ENCODE measurements around the gene ALPK3. TPM values are rescaled to one million over a fixed set of nuclear protein-coding genes. Genes with fewer than 3 reads are reported as not detected.

The ALPK3 gene
- total and polyA plus RNA-seq, 9 of the 15 experiments (the other 6 are each of a cell fraction or from before 2014, with no cell fraction given), result 0.04 to 1.0 (median 0.07) TPM; not detected in 2

DNA sequence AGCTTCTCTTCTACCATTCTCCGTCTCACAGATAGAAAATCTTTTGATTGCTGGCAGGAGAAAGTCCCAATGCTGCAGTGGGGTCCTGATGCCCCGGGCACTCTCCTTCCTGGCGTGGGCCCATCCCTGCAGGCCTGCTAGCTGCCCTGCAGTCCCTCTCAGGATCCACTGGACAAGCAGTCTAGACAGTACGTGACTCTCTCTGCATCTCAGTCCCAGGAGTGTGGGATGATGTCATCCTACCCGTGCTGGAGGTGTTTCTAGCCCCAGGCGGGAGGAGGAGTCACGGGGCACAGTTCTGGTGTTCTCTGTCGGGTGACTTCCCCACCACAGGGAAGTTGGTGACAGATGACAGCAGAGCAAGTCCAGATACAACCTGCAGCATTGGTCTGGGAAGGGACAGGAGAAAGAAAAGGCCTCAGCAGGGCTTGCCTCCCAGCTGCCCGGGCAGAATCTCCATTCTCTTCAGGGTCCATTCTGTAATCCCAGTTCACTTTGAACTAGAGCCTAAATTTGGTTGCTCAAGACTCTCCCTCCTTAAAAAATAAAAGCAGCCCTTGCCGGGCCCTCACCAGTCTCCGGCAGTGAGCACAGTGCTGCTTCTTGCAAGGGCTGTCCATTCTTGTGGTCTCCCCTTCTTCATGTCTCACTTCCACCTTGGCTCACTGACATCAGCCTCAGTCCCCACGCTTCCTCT lies 97.9 kb downstream of the ALPK3 start (continued):
- TF ChIP-seq, protein P1, sequence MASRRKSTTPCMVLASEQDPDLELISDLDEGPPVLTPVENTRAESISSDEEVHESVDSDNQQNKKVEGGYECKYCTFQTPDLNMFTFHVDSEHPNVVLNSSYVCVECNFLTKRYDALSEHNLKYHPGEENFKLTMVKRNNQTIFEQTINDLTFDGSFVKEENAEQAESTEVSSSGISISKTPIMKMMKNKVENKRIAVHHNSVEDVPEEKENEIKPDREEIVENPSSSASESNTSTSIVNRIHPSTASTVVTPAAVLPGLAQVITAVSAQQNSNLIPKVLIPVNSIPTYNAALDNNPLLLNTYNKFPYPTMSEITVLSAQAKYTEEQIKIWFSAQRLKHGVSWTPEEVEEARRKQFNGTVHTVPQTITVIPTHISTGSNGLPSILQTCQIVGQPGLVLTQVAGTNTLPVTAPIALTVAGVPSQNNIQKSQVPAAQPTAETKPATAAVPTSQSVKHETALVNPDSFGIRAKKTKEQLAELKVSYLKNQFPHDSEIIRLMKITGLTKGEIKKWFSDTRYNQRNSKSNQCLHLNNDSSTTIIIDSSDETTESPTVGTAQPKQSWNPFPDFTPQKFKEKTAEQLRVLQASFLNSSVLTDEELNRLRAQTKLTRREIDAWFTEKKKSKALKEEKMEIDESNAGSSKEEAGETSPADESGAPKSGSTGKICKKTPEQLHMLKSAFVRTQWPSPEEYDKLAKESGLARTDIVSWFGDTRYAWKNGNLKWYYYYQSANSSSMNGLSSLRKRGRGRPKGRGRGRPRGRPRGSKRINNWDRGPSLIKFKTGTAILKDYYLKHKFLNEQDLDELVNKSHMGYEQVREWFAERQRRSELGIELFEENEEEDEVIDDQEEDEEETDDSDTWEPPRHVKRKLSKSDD (conservative IDR thresholded peaks at IDR 0.05; ENCODE audit: low read length), result no peak
- TF ChIP-seq PTRF (tag; IDR thresholded peaks at IDR 0.05), result no peak
- TF ChIP-seq SMAD1 (IDR thresholded peaks at IDR 0.05; ENCODE audit: low read depth, low read length, partially characterized antibody), result no peak
- peak; percentile 12 for TF ChIP-seq TBP (optimal IDR thresholded peaks at IDR 0.05; ENCODE audit: low read depth, low read length)
- TF ChIP-seq, protein P2, sequence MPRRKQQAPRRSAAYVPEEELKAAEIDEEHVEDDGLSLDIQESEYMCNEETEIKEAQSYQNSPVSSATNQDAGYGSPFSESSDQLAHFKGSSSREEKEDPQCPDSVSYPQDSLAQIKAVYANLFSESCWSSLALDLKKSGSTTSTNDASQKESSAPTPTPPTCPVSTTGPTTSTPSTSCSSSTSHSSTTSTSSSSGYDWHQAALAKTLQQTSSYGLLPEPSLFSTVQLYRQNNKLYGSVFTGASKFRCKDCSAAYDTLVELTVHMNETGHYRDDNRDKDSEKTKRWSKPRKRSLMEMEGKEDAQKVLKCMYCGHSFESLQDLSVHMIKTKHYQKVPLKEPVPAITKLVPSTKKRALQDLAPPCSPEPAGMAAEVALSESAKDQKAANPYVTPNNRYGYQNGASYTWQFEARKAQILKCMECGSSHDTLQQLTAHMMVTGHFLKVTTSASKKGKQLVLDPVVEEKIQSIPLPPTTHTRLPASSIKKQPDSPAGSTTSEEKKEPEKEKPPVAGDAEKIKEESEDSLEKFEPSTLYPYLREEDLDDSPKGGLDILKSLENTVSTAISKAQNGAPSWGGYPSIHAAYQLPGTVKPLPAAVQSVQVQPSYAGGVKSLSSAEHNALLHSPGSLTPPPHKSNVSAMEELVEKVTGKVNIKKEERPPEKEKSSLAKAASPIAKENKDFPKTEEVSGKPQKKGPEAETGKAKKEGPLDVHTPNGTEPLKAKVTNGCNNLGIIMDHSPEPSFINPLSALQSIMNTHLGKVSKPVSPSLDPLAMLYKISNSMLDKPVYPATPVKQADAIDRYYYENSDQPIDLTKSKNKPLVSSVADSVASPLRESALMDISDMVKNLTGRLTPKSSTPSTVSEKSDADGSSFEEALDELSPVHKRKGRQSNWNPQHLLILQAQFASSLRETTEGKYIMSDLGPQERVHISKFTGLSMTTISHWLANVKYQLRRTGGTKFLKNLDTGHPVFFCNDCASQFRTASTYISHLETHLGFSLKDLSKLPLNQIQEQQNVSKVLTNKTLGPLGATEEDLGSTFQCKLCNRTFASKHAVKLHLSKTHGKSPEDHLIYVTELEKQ (CRISPR knock-in tag; IDR thresholded peaks at IDR 0.05), result no peak
- TF ChIP-seq, protein P3, sequence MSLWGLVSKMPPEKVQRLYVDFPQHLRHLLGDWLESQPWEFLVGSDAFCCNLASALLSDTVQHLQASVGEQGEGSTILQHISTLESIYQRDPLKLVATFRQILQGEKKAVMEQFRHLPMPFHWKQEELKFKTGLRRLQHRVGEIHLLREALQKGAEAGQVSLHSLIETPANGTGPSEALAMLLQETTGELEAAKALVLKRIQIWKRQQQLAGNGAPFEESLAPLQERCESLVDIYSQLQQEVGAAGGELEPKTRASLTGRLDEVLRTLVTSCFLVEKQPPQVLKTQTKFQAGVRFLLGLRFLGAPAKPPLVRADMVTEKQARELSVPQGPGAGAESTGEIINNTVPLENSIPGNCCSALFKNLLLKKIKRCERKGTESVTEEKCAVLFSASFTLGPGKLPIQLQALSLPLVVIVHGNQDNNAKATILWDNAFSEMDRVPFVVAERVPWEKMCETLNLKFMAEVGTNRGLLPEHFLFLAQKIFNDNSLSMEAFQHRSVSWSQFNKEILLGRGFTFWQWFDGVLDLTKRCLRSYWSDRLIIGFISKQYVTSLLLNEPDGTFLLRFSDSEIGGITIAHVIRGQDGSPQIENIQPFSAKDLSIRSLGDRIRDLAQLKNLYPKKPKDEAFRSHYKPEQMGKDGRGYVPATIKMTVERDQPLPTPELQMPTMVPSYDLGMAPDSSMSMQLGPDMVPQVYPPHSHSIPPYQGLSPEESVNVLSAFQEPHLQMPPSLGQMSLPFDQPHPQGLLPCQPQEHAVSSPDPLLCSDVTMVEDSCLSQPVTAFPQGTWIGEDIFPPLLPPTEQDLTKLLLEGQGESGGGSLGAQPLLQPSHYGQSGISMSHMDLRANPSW (CRISPR knock-in tag; IDR thresholded peaks at IDR 0.05), result no peak; the same call in 1 of the 2 replicates
- no peak for TF ChIP-seq BACH1 (tag; IDR thresholded peaks at IDR 0.05)
- no peak for TF ChIP-seq POLR3G (IDR thresholded peaks at IDR 0.05; ENCODE audit: extremely low read depth, insufficient read length, insufficient replicate concordance)
- no peak for TF ChIP-seq KDM1A (IDR thresholded peaks at IDR 0.05)
- no peak for TF ChIP-seq ZC3H8 (IDR thresholded peaks at IDR 0.05)
- TF ChIP-seq NR3C1 (CRISPR knock-in tag; IDR thresholded peaks at IDR 0.05), result no peak
- peak; percentile 99 for TF ChIP-seq ATF7 (IDR thresholded peaks at IDR 0.05)
- TF ChIP-seq NFRKB (IDR thresholded peaks at IDR 0.05; ENCODE audit: low read depth), result no peak
- TF ChIP-seq MTA3 (IDR thresholded peaks at IDR 0.05; ENCODE audit: borderline replicate concordance), result peak; percentile 57; the same call in 1 of the 2 replicates
- no peak; the same call in 1 of the 2 replicates for TF ChIP-seq GATAD2A (IDR thresholded peaks at IDR 0.05)
- 0 out of 2 replicates have a peak, but pooled peaks have one; percentile 64 for TF ChIP-seq ZNF589 (CRISPR knock-in tag; IDR thresholded peaks at IDR 0.05; ENCODE audit: low read depth)
- TF ChIP-seq MNT (conservative IDR thresholded peaks at IDR 0.05), result peak in 1 of 2 experiments; percentile 64; a peak in 3 of 4 replicates
- TF ChIP-seq PHTF2 (CRISPR knock-in tag; IDR thresholded peaks at IDR 0.05), result no peak
- no peak for TF ChIP-seq ZBTB1 (CRISPR knock-in tag; IDR thresholded peaks at IDR 0.05; ENCODE audit: borderline replicate concordance, low read depth)

Measured in K562 (cell line).